Body of pancreas (tissue), 4 donors: ENCODE results near the gene PXDN. TPM values are rescaled to one million over a fixed set of nuclear protein-coding genes. Genes with fewer than 3 reads are reported as not detected.

ENCODE experiments used
- ATAC-seq: fragments of 150-250 bp; one replicate; pipeline ENCODE4 v1.9.1; 2016
- DNase-seq, 4 donors: peaks; one replicate each; pipeline ENCODE4 v3.0.0-alpha.2; 2019
- H3K27ac ChIP-seq, 4 donors: fragments of 200-600 bp; sonication (generic); 1 replicate in 3 of 4; 2 replicates in 1 of 4; pipeline versions ENCODE4 v1.5.1 to v1.6.1; 2016 to 2019; ENCODE audit warnings: mild to moderate bottlenecking in 1 of 4, mixed read lengths in 1 of 4, moderate library complexity in 1 of 4
- H3K27me3 ChIP-seq, 2 donors: fragments of 200-600 bp; sonication (generic); one replicate each; pipeline ENCODE4 v1.6.0; 2016; ENCODE audit warnings: mild to moderate bottlenecking in 1 of 2
- H3K36me3 ChIP-seq, 2 donors: fragments of 200-600 bp; sonication (generic); replicated peaks in 1 of 2; 2 replicates each; pipeline ENCODE4 v1.5.1; 2016; ENCODE audit warnings: low read depth in 2 of 2; ENCODE audit not compliant: insufficient read depth in 1 of 2
- H3K4me1 ChIP-seq: fragments of 200-600 bp; sonication (generic); one replicate; pipeline ENCODE4 v1.6.0; 2016
- H3K4me3 ChIP-seq, 2 donors: fragments of 200-600 bp; sonication (generic); 1 replicate in 1 of 2; 2 replicates in 1 of 2; pipeline ENCODE4 v1.5.1; 2016 to 2019
- H3K9me3 ChIP-seq, 3 donors: fragments of 200-600 bp; sonication (generic); 1 replicate in 2 of 3; 2 replicates in 1 of 3; pipeline ENCODE4 v1.5.1; 2016
- POLR2A ChIP-seq, 3 donors: fragments of 450-650 bp; IDR thresholded peaks; one replicate each; pipeline ENCODE4 v1.6.1; 2016; ENCODE audit warnings: antibody characterized with exemption in 3 of 3, mild to moderate bottlenecking in 2 of 3
- WGBS, 2 donors: methylation state at CpG; one replicate each; pipeline ENCODE4 v1.1.5; 2017; 5-methylcytosine and 5-hydroxymethylcytosine counted together
- intact Hi-C: fragments of 100-400 bp; cut with DNase I; formaldehyde crosslinking; loops from one replicate; pipeline ENCODE4 v1.15.1; 2023
- total RNA-seq, 2 donors: library from RNA; depleted of rRNA; stranded (reverse); fragments of >200 nt; gene quantifications; one replicate each; pipeline ENCODE4 v1.1.0, GENCODE V29; 2016
- TF ChIP-seq, protein P1 (sequence below), 7 experiments: fragments of 450-650 bp in 4 of 7; fragments of 200-600 bp in 3 of 7; sonication (generic) in 3 of 7; IDR thresholded peaks; one replicate each; pipeline ENCODE4 v1.5.1; 2016 to 2019; ENCODE audit warnings: antibody characterized with exemption in 7 of 7

The PXDN gene
- 10 to 100 TPM in 1 of 2 donors, 1 to 10 TPM in 1; 7.0 to 41.9 TPM for total RNA-seq

- intact Hi-C loops, result no loop called here
- DNase-seq, result peak in 1 of 4 donors; percentile 11
- no peak within 1 kb of the TSS for H3K4me3 ChIP-seq
- H3K36me3 ChIP-seq, result no peaks in the 10 kb centered on the region
- H3K27me3 ChIP-seq, result peaks cover 0 to 10% of the 10 kb centered on the region in 2 donors
- peak; percentile 38 for ATAC-seq
- H3K4me1 ChIP-seq, result peaks cover 20% of the 10 kb centered on the region
- H3K9me3 ChIP-seq, result no peaks in the 10 kb centered on the region
- TF ChIP-seq POLR2A (IDR thresholded peaks at IDR 0.05), result no peak
- TF ChIP-seq, protein P1, sequence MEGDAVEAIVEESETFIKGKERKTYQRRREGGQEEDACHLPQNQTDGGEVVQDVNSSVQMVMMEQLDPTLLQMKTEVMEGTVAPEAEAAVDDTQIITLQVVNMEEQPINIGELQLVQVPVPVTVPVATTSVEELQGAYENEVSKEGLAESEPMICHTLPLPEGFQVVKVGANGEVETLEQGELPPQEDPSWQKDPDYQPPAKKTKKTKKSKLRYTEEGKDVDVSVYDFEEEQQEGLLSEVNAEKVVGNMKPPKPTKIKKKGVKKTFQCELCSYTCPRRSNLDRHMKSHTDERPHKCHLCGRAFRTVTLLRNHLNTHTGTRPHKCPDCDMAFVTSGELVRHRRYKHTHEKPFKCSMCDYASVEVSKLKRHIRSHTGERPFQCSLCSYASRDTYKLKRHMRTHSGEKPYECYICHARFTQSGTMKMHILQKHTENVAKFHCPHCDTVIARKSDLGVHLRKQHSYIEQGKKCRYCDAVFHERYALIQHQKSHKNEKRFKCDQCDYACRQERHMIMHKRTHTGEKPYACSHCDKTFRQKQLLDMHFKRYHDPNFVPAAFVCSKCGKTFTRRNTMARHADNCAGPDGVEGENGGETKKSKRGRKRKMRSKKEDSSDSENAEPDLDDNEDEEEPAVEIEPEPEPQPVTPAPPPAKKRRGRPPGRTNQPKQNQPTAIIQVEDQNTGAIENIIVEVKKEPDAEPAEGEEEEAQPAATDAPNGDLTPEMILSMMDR (IDR thresholded peaks at IDR 0.05), result no peak
- 4 to 7% methylated on average over 22 to 61 of the region's 71 CpGs for WGBS, 2 donors
- peak within 1 kb of the TSS in 3 of 4 donors; percentile 47 to 65 (median 49) for H3K27ac ChIP-seq
Measured at GRCh38 chr2:1744446-1745170, at the start of gene PXDN. Gene PXDN, minus strand, starts transcription at chr2:1744515. Its CDS starts 60 bp downstream, at chr2:1744455.

- TF ChIP-seq, protein P1 (IDR thresholded peaks at IDR 0.05), result no peak
- no peak for TF ChIP-seq POLR2A (IDR thresholded peaks at IDR 0.05)
- intact Hi-C loops, result no loop called here
- no peaks in the 10 kb centered on the region for H3K9me3 ChIP-seq
- H3K36me3 ChIP-seq, result no peaks in the 10 kb centered on the region
- H3K27ac ChIP-seq, result no peak overlapping the region
- ATAC-seq (no peak), DNase-seq (no peak)
- 68 to 69% methylated on average over 8 to 18 of the region's 18 CpGs for WGBS, 2 donors
- H3K27me3 ChIP-seq, result no peaks in the 10 kb centered on the region
- H3K4me3 ChIP-seq, result no peak overlapping the region
- no peaks in the 10 kb centered on the region for H3K4me1 ChIP-seq
Measured at GRCh38 chr2:1793868-1794445, 49.6 kb upstream of the PXDN start.

GRCh38 chr2:1793001-1793867 lies 48.9 kb upstream of the PXDN start:
- 76 to 78% methylated on average over 21 to 23 of the region's 23 CpGs for WGBS, 2 donors
- TF ChIP-seq, protein P1 (IDR thresholded peaks at IDR 0.05), result no peak
- TF ChIP-seq POLR2A (IDR thresholded peaks at IDR 0.05), result no peak
- intact Hi-C loops, result no loop called here
- DNase-seq (no peak), ATAC-seq (no peak)
- Histone ChIP-seq H3K4me1 (no peaks in the 10 kb centered on the region), H3K36me3 (no peaks in the 10 kb centered on the region), H3K4me3 (no peak overlapping the region), H3K27ac (no peak overlapping the region), H3K27me3 (no peaks in the 10 kb centered on the region), H3K9me3 (no peaks in the 10 kb centered on the region)

GRCh38 chr2:1791685-1792435 lies 47.5 kb upstream of the PXDN start:
- H3K27me3 ChIP-seq, result no peaks in the 10 kb centered on the region
- no peak overlapping the region for H3K4me3 ChIP-seq
- 46 to 54% methylated on average over 16 of the region's 16 CpGs for WGBS, 2 donors
- H3K4me1 ChIP-seq, result no peaks in the 10 kb centered on the region
- TF ChIP-seq, protein P1 (IDR thresholded peaks at IDR 0.05), result no peak
- no peak for TF ChIP-seq POLR2A (IDR thresholded peaks at IDR 0.05)
- ATAC-seq (no peak), DNase-seq (peak in 2 of 4 donors; percentile 40 to 41)
- no peaks in the 10 kb centered on the region for H3K9me3 ChIP-seq
- H3K36me3 ChIP-seq, result no peaks in the 10 kb centered on the region
- intact Hi-C loops, result no loop called here
- H3K27ac ChIP-seq, result no peak overlapping the region
